Measurements from ENCODE around the gene TMEM258.

Gene TMEM258

GRCh38 chr11:61814247-61814957 lies 22.0 kb upstream of the TMEM258 start:
- DNase-seq = peak; percentile 82
- Histone ChIP-seq H3K56ac (ENCODE audit: low read length) (peak overlapping the region; percentile 97), H3K4me2 (ENCODE audit: low read length) (peak overlapping the region; percentile 92), H3K4ac (ENCODE audit: low read depth, low read length) (peak overlapping the region; percentile 94), H3K18ac (ENCODE audit: low read length) (peak overlapping the region; percentile 91), H3K27ac (ENCODE audit: low read depth, low read length) (peak overlapping the region; percentile 97), H3K9ac (ENCODE audit: low read length) (peak overlapping the region; percentile 92), H3K23ac (ENCODE audit: low read length) (peak overlapping the region; percentile 87), H2AK5ac (ENCODE audit: low read length) (peak overlapping the region; percentile 96), H3K79me2 (ENCODE audit: control insufficient read depth, insufficient read depth, low read length) (peaks cover 20% of the 10 kb centered on the region), H2BK15ac (replicated peaks; ENCODE audit: low read depth) (no peak overlapping the region), H3K27me3 (ENCODE audit: insufficient read depth, low read length, poor library complexity) (no peaks in the 10 kb centered on the region), H4K8ac (ENCODE audit: low read depth, low read length) (no peak overlapping the region), H3K36me3 (ENCODE audit: control insufficient read depth, insufficient read depth, low read length) (peaks cover 26% of the 10 kb centered on the region), H3K79me1 (ENCODE audit: low read length) (peaks cover 15% of the 10 kb centered on the region), H3K4me3 (ENCODE audit: low read length) (peak overlapping the region; percentile 56), H2BK120ac (ENCODE audit: low read depth, low read length) (no peak overlapping the region), H4K5ac (ENCODE audit: low read length) (peak overlapping the region; percentile 100), H2BK5ac (ENCODE audit: low read length) (peak overlapping the region; percentile 99), H3K4me1 (ENCODE audit: control insufficient read depth, low read depth, low read length) (peaks cover 5% of the 10 kb centered on the region)
- no CpG with 5 or more reads among the region's 16 CpGs for WGBS (ENCODE audit: extremely low coverage, insufficient coverage, low lambda C conversion rate)

GRCh38 chr11:61812736-61813411 lies 20.5 kb upstream of the TMEM258 start:
- H3K79me1 ChIP-seq (ENCODE audit: low read length) = peaks cover 15% of the 10 kb centered on the region
- no peak overlapping the region for H2BK15ac ChIP-seq (replicated peaks; ENCODE audit: low read depth)
- no peak overlapping the region for H3K27ac ChIP-seq (ENCODE audit: low read depth, low read length)
- no peak for DNase-seq
- H3K9ac ChIP-seq (ENCODE audit: low read length) = no peak overlapping the region
- H4K5ac ChIP-seq (ENCODE audit: low read length) = no peak overlapping the region
- H2AK5ac ChIP-seq (ENCODE audit: low read length) = no peak overlapping the region
- no peak overlapping the region for H4K8ac ChIP-seq (ENCODE audit: low read depth, low read length)
- H3K4me1 ChIP-seq (ENCODE audit: control insufficient read depth, low read depth, low read length) = peaks cover 5% of the 10 kb centered on the region
- H2BK5ac ChIP-seq (ENCODE audit: low read length) = no peak overlapping the region
- H3K4ac ChIP-seq (ENCODE audit: low read depth, low read length) = no peak overlapping the region
- no peak overlapping the region for H3K18ac ChIP-seq (ENCODE audit: low read length)
- no CpG with 5 or more reads among the region's 4 CpGs for WGBS (ENCODE audit: extremely low coverage, insufficient coverage, low lambda C conversion rate)
- H3K79me2 ChIP-seq (ENCODE audit: control insufficient read depth, insufficient read depth, low read length) = peaks cover 16% of the 10 kb centered on the region
- no peak overlapping the region for H3K4me3 ChIP-seq (ENCODE audit: low read length)
- H2BK120ac ChIP-seq (ENCODE audit: low read depth, low read length) = no peak overlapping the region
- H3K56ac ChIP-seq (ENCODE audit: low read length) = no peak overlapping the region
- H3K23ac ChIP-seq (ENCODE audit: low read length) = no peak overlapping the region
- peaks cover 30% of the 10 kb centered on the region for H3K36me3 ChIP-seq (ENCODE audit: control insufficient read depth, insufficient read depth, low read length)
- H3K4me2 ChIP-seq (ENCODE audit: low read length) = no peak overlapping the region
- no peaks in the 10 kb centered on the region for H3K27me3 ChIP-seq (ENCODE audit: insufficient read depth, low read length, poor library complexity)

GRCh38 chr11:61811831-61812230 lies 19.4 kb upstream of the TMEM258 start:
- Histone ChIP-seq H3K4me3 (ENCODE audit: low read length) (no peak overlapping the region), H3K79me1 (ENCODE audit: low read length) (peaks cover 15% of the 10 kb centered on the region), H4K5ac (ENCODE audit: low read length) (no peak overlapping the region), H3K56ac (ENCODE audit: low read length) (no peak overlapping the region), H3K36me3 (ENCODE audit: control insufficient read depth, insufficient read depth, low read length) (peaks cover 31% of the 10 kb centered on the region), H2AK5ac (ENCODE audit: low read length) (no peak overlapping the region), H2BK5ac (ENCODE audit: low read length) (no peak overlapping the region), H3K23ac (ENCODE audit: low read length) (no peak overlapping the region), H3K79me2 (ENCODE audit: control insufficient read depth, insufficient read depth, low read length) (peaks cover 15% of the 10 kb centered on the region), H4K8ac (ENCODE audit: low read depth, low read length) (no peak overlapping the region), H3K9ac (ENCODE audit: low read length) (no peak overlapping the region), H2BK120ac (ENCODE audit: low read depth, low read length) (no peak overlapping the region), H3K4ac (ENCODE audit: low read depth, low read length) (no peak overlapping the region), H3K27ac (ENCODE audit: low read depth, low read length) (no peak overlapping the region), H3K4me1 (ENCODE audit: control insufficient read depth, low read depth, low read length) (peaks cover 5% of the 10 kb centered on the region), H3K4me2 (ENCODE audit: low read length) (no peak overlapping the region), H3K27me3 (ENCODE audit: insufficient read depth, low read length, poor library complexity) (no peaks in the 10 kb centered on the region), H3K18ac (ENCODE audit: low read length) (no peak overlapping the region), H2BK15ac (replicated peaks; ENCODE audit: low read depth) (no peak overlapping the region)
- DNase-seq = no peak
- no CpG with 5 or more reads among the region's 5 CpGs for WGBS (ENCODE audit: extremely low coverage, insufficient coverage, low lambda C conversion rate)

GRCh38 chr11:61810671-61811175 lies 18.3 kb upstream of the TMEM258 start:
- Histone ChIP-seq H2BK15ac (replicated peaks; ENCODE audit: low read depth) (no peak overlapping the region), H3K79me2 (ENCODE audit: control insufficient read depth, insufficient read depth, low read length) (peaks cover 7% of the 10 kb centered on the region), H3K23ac (ENCODE audit: low read length) (no peak overlapping the region), H2AK5ac (ENCODE audit: low read length) (no peak overlapping the region), H2BK120ac (ENCODE audit: low read depth, low read length) (no peak overlapping the region), H4K8ac (ENCODE audit: low read depth, low read length) (no peak overlapping the region), H3K4ac (ENCODE audit: low read depth, low read length) (no peak overlapping the region), H4K5ac (ENCODE audit: low read length) (no peak overlapping the region), H3K79me1 (ENCODE audit: low read length) (peaks cover 15% of the 10 kb centered on the region), H3K4me3 (ENCODE audit: low read length) (no peak overlapping the region), H3K4me2 (ENCODE audit: low read length) (no peak overlapping the region), H3K27me3 (ENCODE audit: insufficient read depth, low read length, poor library complexity) (no peaks in the 10 kb centered on the region), H2BK5ac (ENCODE audit: low read length) (no peak overlapping the region), H3K56ac (ENCODE audit: low read length) (no peak overlapping the region), H3K27ac (ENCODE audit: low read depth, low read length) (no peak overlapping the region), H3K9ac (ENCODE audit: low read length) (no peak overlapping the region), H3K4me1 (ENCODE audit: control insufficient read depth, low read depth, low read length) (peaks cover 5% of the 10 kb centered on the region), H3K36me3 (ENCODE audit: control insufficient read depth, insufficient read depth, low read length) (peaks cover 35% of the 10 kb centered on the region), H3K18ac (ENCODE audit: low read length) (no peak overlapping the region)
- no CpG with 5 or more reads among the region's 8 CpGs for WGBS (ENCODE audit: extremely low coverage, insufficient coverage, low lambda C conversion rate)
- DNase-seq = no peak

GRCh38 chr11:61806785-61807184 lies 14.4 kb upstream of the TMEM258 start:
- DNase-seq = no peak
- H3K4me2 ChIP-seq (ENCODE audit: low read length) = no peak overlapping the region
- no peak overlapping the region for H2BK120ac ChIP-seq (ENCODE audit: low read depth, low read length)
- H4K8ac ChIP-seq (ENCODE audit: low read depth, low read length) = no peak overlapping the region
- no peak overlapping the region for H3K9ac ChIP-seq (ENCODE audit: low read length)
- no peak overlapping the region for H3K4me3 ChIP-seq (ENCODE audit: low read length)
- H3K79me2 ChIP-seq (ENCODE audit: control insufficient read depth, insufficient read depth, low read length) = no peaks in the 10 kb centered on the region
- H3K27ac ChIP-seq (ENCODE audit: low read depth, low read length) = no peak overlapping the region
- H3K18ac ChIP-seq (ENCODE audit: low read length) = no peak overlapping the region
- no peak overlapping the region for H3K56ac ChIP-seq (ENCODE audit: low read length)
- no peaks in the 10 kb centered on the region for H3K4me1 ChIP-seq (ENCODE audit: control insufficient read depth, low read depth, low read length)
- peaks cover 52% of the 10 kb centered on the region for H3K36me3 ChIP-seq (ENCODE audit: control insufficient read depth, insufficient read depth, low read length)
- H4K5ac ChIP-seq (ENCODE audit: low read length) = no peak overlapping the region
- H3K4ac ChIP-seq (ENCODE audit: low read depth, low read length) = no peak overlapping the region
- H2BK5ac ChIP-seq (ENCODE audit: low read length) = no peak overlapping the region
- peaks cover 2% of the 10 kb centered on the region for H3K79me1 ChIP-seq (ENCODE audit: low read length)
- H3K27me3 ChIP-seq (ENCODE audit: insufficient read depth, low read length, poor library complexity) = no peaks in the 10 kb centered on the region
- H2BK15ac ChIP-seq (replicated peaks; ENCODE audit: low read depth) = no peak overlapping the region
- H3K23ac ChIP-seq (ENCODE audit: low read length) = no peak overlapping the region
- H2AK5ac ChIP-seq (ENCODE audit: low read length) = no peak overlapping the region
- WGBS (ENCODE audit: extremely low coverage, insufficient coverage, low lambda C conversion rate) = no CpG with 5 or more reads among the region's 5 CpGs
